SK-N-SH treated with all-trans-retinoic acid at 6 μM for 48 hours (cell line): Measurements from ENCODE around the gene AGMO.

ENCODE experiments used
- CSDC2 ChIP-seq: fragments of 250-450 bp; sonication (Bioruptor Pico); IDR thresholded peaks from 2 replicates; pipeline ENCODE4 v1.5.0; 2020; ENCODE audit warnings: mild to moderate bottlenecking, moderate library complexity
- ZFP30 ChIP-seq: fragments of 450-650 bp; formaldehyde crosslinking; IDR thresholded peaks from 2 replicates; pipeline ENCODE4 v1.5.0; 2022; ENCODE audit warnings: mild to moderate bottlenecking, moderate library complexity
- ZNF70 ChIP-seq: fragments of 450-650 bp; formaldehyde crosslinking; IDR thresholded peaks from 2 replicates; pipeline ENCODE4 v1.5.0; 2020; ENCODE audit warnings: mild to moderate bottlenecking, moderate library complexity

GRCh38 chr7:15490291-15490690 is 71.5 kb downstream of the AGMO start:
- TF ChIP-seq ZNF70 (CRISPR knock-in tag) (no peak), CSDC2 (CRISPR knock-in tag) (no peak), ZFP30 (CRISPR knock-in tag) (no peak)
